ENCODE measurements around the gene TNC.

Gene TNC

DNA sequence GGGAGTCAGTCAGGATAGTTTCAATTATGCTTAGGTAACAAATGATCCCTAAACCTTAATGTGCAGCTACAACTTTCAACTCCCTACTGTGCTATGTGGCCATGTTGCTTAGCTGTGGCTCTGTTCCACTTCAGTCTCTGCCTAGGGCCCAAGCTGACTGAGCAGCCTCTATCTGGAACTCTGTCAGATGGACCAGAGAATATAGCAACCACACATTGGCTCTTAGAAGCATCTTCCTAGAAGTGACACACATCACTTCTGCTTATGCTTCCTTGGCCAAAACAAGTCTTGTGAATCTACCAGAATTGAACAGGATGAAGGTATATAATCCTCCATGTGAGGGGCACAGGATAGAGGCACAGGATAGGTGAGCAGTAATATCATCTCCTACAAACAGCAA is 36.7 kb upstream of the TNC start:
- Histone ChIP-seq H3K27ac (ENCODE audit: low read length) (no peak overlapping the region), H3F3A (ENCODE audit: insufficient read depth, low read length) (no peaks in the 10 kb centered on the region), H3K9ac (ENCODE audit: low read length) (no peak overlapping the region), H3K9me2 (replicated peaks; ENCODE audit: insufficient read depth, low read length) (no peaks in the 10 kb centered on the region), H3K4me2 (ENCODE audit: low read depth, low read length) (no peak overlapping the region), H3K79me2 (ENCODE audit: low read length) (no peaks in the 10 kb centered on the region), H2AFZ (ENCODE audit: low read length) (no peak overlapping the region), H3K4me3 (ENCODE audit: low read length) (no peak overlapping the region), H3K9me3 (replicated peaks; ENCODE audit: insufficient read depth, low read length) (no peaks in the 10 kb centered on the region), H3K4me1 (ENCODE audit: low read length) (no peaks in the 10 kb centered on the region), H4K20me1 (ENCODE audit: insufficient read depth, low read length) (no peaks in the 10 kb centered on the region), H3K36me3 (replicated peaks; ENCODE audit: insufficient read depth, low read length) (no peaks in the 10 kb centered on the region), H3K27me3 (replicated peaks; ENCODE audit: insufficient read depth, low read length) (no peaks in the 10 kb centered on the region)
- TF ChIP-seq CTCF (IDR thresholded peaks at IDR 0.05; ENCODE audit: low read length) = no peak
- no peak for TF ChIP-seq EZH2phosphoT487 (IDR thresholded peaks at IDR 0.05; ENCODE audit: low read length)
- no peak for DNase-seq

DNA sequence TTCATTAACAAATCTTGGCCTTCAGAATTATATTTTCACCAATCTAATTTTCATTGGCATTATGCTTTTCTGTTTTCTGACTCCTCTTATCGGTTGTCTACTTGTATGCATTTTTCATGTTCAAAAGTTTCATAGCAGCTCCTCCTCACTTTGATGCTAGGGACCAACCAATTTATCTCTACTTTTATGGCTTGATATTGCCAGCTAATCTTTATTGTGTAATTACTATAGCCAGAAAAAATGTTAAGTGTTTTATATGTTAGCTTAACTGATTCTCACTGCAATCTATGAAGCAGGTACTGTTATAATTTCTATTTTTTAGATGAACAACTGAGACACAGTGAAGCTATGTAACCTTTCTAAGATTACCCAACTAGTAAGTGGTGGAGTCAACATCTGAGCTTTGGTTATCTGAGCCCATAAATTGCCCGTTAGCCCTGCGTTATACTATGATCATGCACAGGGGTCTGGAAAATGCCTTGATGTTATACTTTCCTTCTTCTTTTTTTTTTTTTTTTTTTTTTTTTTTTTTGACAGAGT is 34.4 kb upstream of the TNC start:
- no peak overlapping the region for H3K4me2 ChIP-seq (ENCODE audit: low read depth, low read length)
- no peaks in the 10 kb centered on the region for H3F3A ChIP-seq (ENCODE audit: insufficient read depth, low read length)
- no peaks in the 10 kb centered on the region for H3K36me3 ChIP-seq (replicated peaks; ENCODE audit: insufficient read depth, low read length)
- no peaks in the 10 kb centered on the region for H3K9me2 ChIP-seq (replicated peaks; ENCODE audit: insufficient read depth, low read length)
- H4K20me1 ChIP-seq (ENCODE audit: insufficient read depth, low read length) = no peaks in the 10 kb centered on the region
- no peak for TF ChIP-seq EZH2 (optimal IDR thresholded peaks at IDR 0.05; ENCODE audit: low read depth, low read length)
- no peak for TF ChIP-seq EZH2phosphoT487 (IDR thresholded peaks at IDR 0.05; ENCODE audit: low read length)
- TF ChIP-seq CTCF (IDR thresholded peaks at IDR 0.05; ENCODE audit: low read length) = no peak
- no peak overlapping the region for H3K9ac ChIP-seq (ENCODE audit: low read length)
- no peaks in the 10 kb centered on the region for H3K4me1 ChIP-seq (ENCODE audit: low read length)
- no peak overlapping the region for H3K27ac ChIP-seq (ENCODE audit: low read length)
- no peaks in the 10 kb centered on the region for H3K79me2 ChIP-seq (ENCODE audit: low read length)
- H3K27me3 ChIP-seq (replicated peaks; ENCODE audit: insufficient read depth, low read length) = no peaks in the 10 kb centered on the region
- no peak overlapping the region for H2AFZ ChIP-seq (ENCODE audit: low read length)
- DNase-seq = no peak
- no peaks in the 10 kb centered on the region for H3K9me3 ChIP-seq (replicated peaks; ENCODE audit: insufficient read depth, low read length)
- H3K4me3 ChIP-seq (ENCODE audit: low read length) = no peak overlapping the region

GRCh38 chr9:115148721-115149120 is 30.8 kb upstream of the TNC start:
- Histone ChIP-seq H3F3A (ENCODE audit: insufficient read depth, low read length) (no peaks in the 10 kb centered on the region), H3K4me1 (ENCODE audit: low read length) (no peaks in the 10 kb centered on the region), H3K9me2 (replicated peaks; ENCODE audit: insufficient read depth, low read length) (no peaks in the 10 kb centered on the region), H3K4me3 (ENCODE audit: low read length) (no peak overlapping the region), H3K27me3 (replicated peaks; ENCODE audit: insufficient read depth, low read length) (no peaks in the 10 kb centered on the region), H3K4me2 (ENCODE audit: low read depth, low read length) (no peak overlapping the region), H2AFZ (ENCODE audit: low read length) (no peak overlapping the region), H3K9ac (ENCODE audit: low read length) (no peak overlapping the region), H3K27ac (ENCODE audit: low read length) (no peak overlapping the region), H3K36me3 (replicated peaks; ENCODE audit: insufficient read depth, low read length) (no peaks in the 10 kb centered on the region), H3K79me2 (ENCODE audit: low read length) (no peaks in the 10 kb centered on the region), H3K9me3 (replicated peaks; ENCODE audit: insufficient read depth, low read length) (no peaks in the 10 kb centered on the region), H4K20me1 (ENCODE audit: insufficient read depth, low read length) (no peaks in the 10 kb centered on the region)
- no peak for TF ChIP-seq EZH2phosphoT487 (IDR thresholded peaks at IDR 0.05; ENCODE audit: low read length)
- no peak for TF ChIP-seq CTCF (IDR thresholded peaks at IDR 0.05; ENCODE audit: low read length)
- no peak for TF ChIP-seq EZH2 (optimal IDR thresholded peaks at IDR 0.05; ENCODE audit: low read depth, low read length)
- no peak for DNase-seq
